CD8-positive, alpha-beta memory T cell (primary cell): ENCODE results near the gene UPK3A. TPM values are rescaled to one million over a fixed set of nuclear protein-coding genes. Genes with fewer than 3 reads are reported as not detected.

Source experiments
- CTCF ChIA-PET: fragments of 350-600 bp; sonication (Branson Sonifier 250); formaldehyde crosslinking; loops from one replicate; lab custom pipeline; 2021; ENCODE audit warnings: antibody characterized with exemption; lab: Charles Lee
- POLR2A ChIA-PET: fragments of 350-600 bp; sonication (Branson Sonifier 250); formaldehyde crosslinking; loops from one replicate; lab custom pipeline; 2021; ENCODE audit warnings: antibody characterized with exemption; lab: Charles Lee
- DNase-seq, 5 donors: peaks; one replicate each; pipeline versions ENCODE4 v3.0.0 to v3.0.0-alpha.2; 2020 to 2022; ENCODE audit warnings: mixed read lengths in 1 of 5
- H3K27ac ChIP-seq: one replicate; pipeline ENCODE4 v1.7.0; 2013; ENCODE audit warnings: low read depth, mild to moderate bottlenecking, low read length, moderate library complexity
- H3K27me3 ChIP-seq: 2 replicates; pipeline ENCODE4 v1.7.0; 2013; ENCODE audit warnings: low read length, mild to moderate bottlenecking; ENCODE audit not compliant: insufficient read depth, poor library complexity, severe bottlenecking
- H3K36me3 ChIP-seq: 2 replicates; pipeline ENCODE4 v1.7.0; 2013; ENCODE audit warnings: mild to moderate bottlenecking, low read length, moderate library complexity; ENCODE audit not compliant: insufficient read depth
- H3K4me1 ChIP-seq: 2 replicates; pipeline ENCODE4 v1.7.0; 2013; ENCODE audit warnings: mild to moderate bottlenecking, low read length, moderate library complexity; ENCODE audit not compliant: insufficient read depth
- H3K4me3 ChIP-seq: 2 replicates; pipeline ENCODE4 v1.7.0; 2013; ENCODE audit warnings: mild to moderate bottlenecking, low read length
- H3K9me3 ChIP-seq: 2 replicates; pipeline ENCODE4 v1.7.0; 2013; ENCODE audit warnings: mild to moderate bottlenecking, low read length
- H3K27ac Mint-ChIP-seq, 8 donors: one replicate each; pipeline ENCODE4 v1.8.0; 2020 to 2021; ENCODE audit warnings: mixed read lengths in 8 of 8, mild to moderate bottlenecking in 6 of 8, inconsistent platforms in 3 of 8, moderate library complexity in 3 of 8
- H3K27me3 Mint-ChIP-seq, 2 donors: one replicate each; pipeline ENCODE4 v1.8.0; 2020 to 2021; ENCODE audit warnings: mixed read lengths in 2 of 2, mild to moderate bottlenecking in 1 of 2, moderate library complexity in 1 of 2
- H3K36me3 Mint-ChIP-seq, 3 donors: one replicate each; pipeline ENCODE4 v1.8.0; 2020 to 2021; ENCODE audit warnings: mixed read lengths in 3 of 3, inconsistent platforms in 1 of 3, mild to moderate bottlenecking in 1 of 3
- H3K4me1 Mint-ChIP-seq, 3 donors: one replicate each; pipeline ENCODE4 v1.8.0; 2020 to 2021; ENCODE audit warnings: mixed read lengths in 3 of 3, inconsistent platforms in 1 of 3, mild to moderate bottlenecking in 1 of 3
- H3K4me3 Mint-ChIP-seq, 7 donors: one replicate each; pipeline ENCODE4 v1.8.0; 2020 to 2021; ENCODE audit warnings: mixed read lengths in 7 of 7, mild to moderate bottlenecking in 6 of 7, moderate library complexity in 4 of 7, inconsistent platforms in 2 of 7
- H3K9me3 Mint-ChIP-seq, 5 donors: one replicate each; pipeline ENCODE4 v1.8.0; 2020 to 2022; ENCODE audit warnings: mixed read lengths in 5 of 5, mild to moderate bottlenecking in 3 of 5, moderate library complexity in 2 of 5, inconsistent platforms in 1 of 5
- polyA plus RNA-seq: library from polyadenylated mRNA; unstranded; fragments of 300-500 nt; fragmentation: Illumina TruSeq; gene quantifications from one replicate; pipeline ENCODE4 v1.2.3, GENCODE V29; 2021
- total RNA-seq, 2 experiments: library from RNA; stranded (reverse); gene quantifications; one replicate each; pipeline ENCODE4 v1.2.3, GENCODE V29; 2021

Gene UPK3A
- total and polyA plus RNA-seq, 3 experiments from 2014 or later, result not detected

GRCh38 chr22:45341498-45341897 is 56.7 kb downstream of the UPK3A start:
- Histone ChIP-seq H3K36me3 (peaks cover 17% of the 10 kb centered on the region), H3K4me3 (no peak overlapping the region), H3K4me1 (peaks cover 18% of the 10 kb centered on the region), H3K9me3 (no peaks in the 10 kb centered on the region), H3K27ac (no peak overlapping the region), H3K27me3 (no peaks in the 10 kb centered on the region)
- Mint-ChIP-seq H3K4me3 (peak overlapping the region in 1 of 7 donors; percentile 7), H3K4me1 (peaks cover 8 to 9% (median 8%) of the 10 kb centered on the region in 3 donors), H3K27me3 (no peaks in the 10 kb centered on the region), H3K36me3 (peaks cover 7 to 79% (median 29%) of the 10 kb centered on the region in 3 donors), H3K27ac (peak overlapping the region; percentile 44 to 85 (median 73)), H3K9me3 (no peaks in the 10 kb centered on the region)
- ChIA-PET POLR2A (no interaction called here), CTCF (no interaction called here)
- DNase-seq, result peak in 2 of 5 donors; percentile 37 to 86

DNA sequence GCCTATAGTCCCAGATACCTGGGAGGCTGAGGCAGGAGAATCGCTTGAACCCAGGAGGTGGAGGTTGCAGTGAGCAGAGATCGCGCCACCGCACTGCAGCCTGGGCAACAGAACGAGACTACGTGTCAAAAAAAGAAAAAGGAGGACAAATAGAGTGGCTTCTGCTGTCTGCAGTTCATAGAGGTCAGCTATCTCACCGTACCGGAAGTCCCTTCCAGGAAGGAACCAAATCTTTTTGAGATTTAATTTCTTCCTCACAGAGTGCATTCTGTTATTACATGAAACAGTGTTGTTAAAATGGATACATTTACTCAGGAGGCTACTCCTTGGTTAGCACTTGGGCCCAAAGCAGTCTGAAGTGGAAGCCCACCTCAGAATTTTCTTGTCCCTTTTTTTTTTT is 58.4 kb downstream of the UPK3A start:
- DNase-seq, result no peak
- Histone ChIP-seq H3K27ac (no peak overlapping the region), H3K36me3 (peaks cover 10% of the 10 kb centered on the region), H3K4me1 (peaks cover 18% of the 10 kb centered on the region), H3K27me3 (no peaks in the 10 kb centered on the region), H3K9me3 (no peaks in the 10 kb centered on the region), H3K4me3 (no peak overlapping the region)
- H3K27me3 Mint-ChIP-seq, result no peaks in the 10 kb centered on the region
- CTCF ChIA-PET, result no interaction called here
- peaks cover 8 to 9% (median 8%) of the 10 kb centered on the region in 3 donors for H3K4me1 Mint-ChIP-seq
- no peak overlapping the region for H3K4me3 Mint-ChIP-seq
- H3K27ac Mint-ChIP-seq, result peak overlapping the region in 2 of 8 donors; percentile 38 to 57
- no peaks in the 10 kb centered on the region for H3K9me3 Mint-ChIP-seq
- peaks cover 7 to 67% (median 16%) of the 10 kb centered on the region in 3 donors for H3K36me3 Mint-ChIP-seq
- POLR2A ChIA-PET, result no interaction called here

DNA sequence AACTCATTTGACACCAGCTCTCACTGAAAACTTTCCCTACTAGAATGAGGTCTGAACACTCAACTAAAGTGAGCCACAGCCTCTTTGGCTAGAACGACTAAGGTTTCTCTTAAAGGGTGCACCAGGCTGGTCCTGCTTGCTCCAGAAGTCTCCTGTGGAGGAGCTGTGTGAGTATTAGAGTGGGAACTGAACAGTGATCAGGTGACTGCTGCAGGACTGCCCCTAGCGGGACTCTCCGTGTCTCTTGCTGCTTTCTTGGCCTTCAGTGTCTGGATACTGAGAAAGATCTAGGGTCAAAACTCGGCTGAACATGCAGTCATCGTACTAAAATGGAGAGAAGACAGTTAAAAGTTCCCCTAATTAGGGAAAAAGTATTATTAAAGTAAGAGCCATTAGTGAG is 59.6 kb downstream of the UPK3A start:
- H3K4me1 ChIP-seq, result peaks cover 18% of the 10 kb centered on the region
- ChIA-PET CTCF (no interaction called here), POLR2A (no interaction called here)
- H3K4me3 Mint-ChIP-seq, result no peak overlapping the region
- no peaks in the 10 kb centered on the region for H3K27me3 Mint-ChIP-seq
- H3K27ac Mint-ChIP-seq, result peak overlapping the region in 5 of 8 donors; percentile 2 to 80 (median 33)
- peaks cover 10% of the 10 kb centered on the region for H3K36me3 ChIP-seq
- H3K9me3 ChIP-seq, result no peaks in the 10 kb centered on the region
- no peak overlapping the region for H3K4me3 ChIP-seq
- DNase-seq, result no peak
- H3K4me1 Mint-ChIP-seq, result peaks cover 8 to 9% (median 8%) of the 10 kb centered on the region in 3 donors
- no peaks in the 10 kb centered on the region for H3K9me3 Mint-ChIP-seq
- no peaks in the 10 kb centered on the region for H3K27me3 ChIP-seq
- H3K36me3 Mint-ChIP-seq, result peaks cover 7 to 58% (median 16%) of the 10 kb centered on the region in 3 donors
- H3K27ac ChIP-seq, result no peak overlapping the region

Other genes starting within 250 kb of the UPK3A start
- gene NUP50, start 121.0 kb upstream of the UPK3A start, total RNA-seq, result 100 to 1,000 TPM; 170 to 172 TPM
- 63.4 TPM for gene NUP50, start 121.0 kb upstream of the UPK3A start, polyA plus RNA-seq
- gene KIAA0930, start 44.1 kb upstream of the UPK3A start, total RNA-seq, result 10 to 100 TPM; 32.3 to 39.5 TPM
- gene KIAA0930, start 44.1 kb upstream of the UPK3A start, polyA plus RNA-seq, result 2.7 TPM
- gene FAM118A, start 25.0 kb downstream of the UPK3A start, total RNA-seq, result 10 to 100 TPM; 28.1 to 28.4 TPM
- 27.8 TPM for gene FAM118A, start 25.0 kb downstream of the UPK3A start, polyA plus RNA-seq
- under 1 TPM; 0.37 to 0.38 TPM for gene SMC1B, start 128.7 kb downstream of the UPK3A start, total RNA-seq
- not detected for gene SMC1B, start 128.7 kb downstream of the UPK3A start, polyA plus RNA-seq
- 10 to 100 TPM in 1 of 2 experiments, 1 to 10 TPM in 1; 9.6 to 10.4 TPM for gene RIBC2, start 128.7 kb downstream of the UPK3A start, total RNA-seq
- 0.47 TPM for gene RIBC2, start 128.7 kb downstream of the UPK3A start, polyA plus RNA-seq
- gene FBLN1, start 217.9 kb downstream of the UPK3A start, total RNA-seq, result not detected
- gene FBLN1, start 217.9 kb downstream of the UPK3A start, polyA plus RNA-seq, result not detected